Smooth muscle cell of the brain vasculature (primary cell): Measurements from ENCODE around the gene PPM1J.

Experiments
- DNase-seq: peaks from one replicate; pipeline ENCODE4 v3.0.0-alpha.2; 2012; ENCODE audit warnings: low read depth, low spot score

The PPM1J gene

DNA sequence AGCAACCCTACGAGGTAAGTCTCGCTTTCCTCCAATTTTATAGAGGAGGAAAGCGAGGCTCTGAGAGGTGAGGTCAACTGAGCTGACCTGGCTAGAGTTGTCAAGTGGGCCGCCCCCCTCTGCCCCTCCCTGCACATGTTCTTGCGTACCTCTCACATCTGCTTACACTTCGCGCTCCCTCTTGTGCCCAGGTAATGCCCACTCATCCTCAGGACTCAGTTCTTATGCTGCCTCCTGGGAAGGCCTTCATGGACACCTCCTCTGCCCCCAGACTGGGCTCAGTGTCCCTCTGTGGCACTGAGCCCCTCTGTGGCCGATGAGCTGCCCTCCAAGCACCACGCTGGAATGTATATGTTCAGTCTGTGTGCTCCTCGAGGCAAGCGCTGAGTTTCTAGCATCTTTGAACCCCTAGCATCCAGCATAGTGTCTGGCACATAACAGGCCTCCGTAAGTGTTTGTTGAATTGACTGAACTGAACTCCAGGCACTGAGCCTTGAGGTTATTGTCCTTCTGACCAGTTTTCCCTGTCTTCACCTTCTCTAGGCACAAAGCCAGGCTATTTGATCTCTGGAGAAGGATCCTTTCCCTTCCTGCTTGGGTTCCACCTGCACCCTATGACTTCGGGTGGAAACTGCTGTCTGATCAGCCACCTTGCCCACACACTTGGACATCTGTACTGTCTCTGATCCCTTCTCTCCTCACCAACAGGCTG, 27.2 kb downstream of the PPM1J start:
- no peak for DNase-seq

DNA sequence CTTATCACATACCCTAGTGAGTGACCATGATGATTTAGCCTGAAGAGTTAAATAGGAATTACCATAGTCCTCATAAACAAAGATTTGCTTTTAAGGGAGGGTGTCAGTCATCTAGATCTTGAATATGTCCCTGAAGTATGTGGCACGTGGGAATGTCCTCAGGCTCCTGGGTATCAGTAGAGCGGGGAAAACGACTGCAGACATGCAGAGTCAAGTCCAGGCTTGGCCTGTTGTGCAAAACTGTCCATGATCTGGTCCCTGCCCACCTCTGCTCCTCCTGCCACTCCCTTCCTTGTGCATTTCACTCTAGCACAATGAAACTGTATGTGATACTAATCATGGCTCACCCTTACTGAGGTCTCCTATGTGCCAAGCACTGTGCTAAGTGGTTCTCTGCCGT, 27.8 kb downstream of the PPM1J start:
- DNase-seq, result no peak

DNA sequence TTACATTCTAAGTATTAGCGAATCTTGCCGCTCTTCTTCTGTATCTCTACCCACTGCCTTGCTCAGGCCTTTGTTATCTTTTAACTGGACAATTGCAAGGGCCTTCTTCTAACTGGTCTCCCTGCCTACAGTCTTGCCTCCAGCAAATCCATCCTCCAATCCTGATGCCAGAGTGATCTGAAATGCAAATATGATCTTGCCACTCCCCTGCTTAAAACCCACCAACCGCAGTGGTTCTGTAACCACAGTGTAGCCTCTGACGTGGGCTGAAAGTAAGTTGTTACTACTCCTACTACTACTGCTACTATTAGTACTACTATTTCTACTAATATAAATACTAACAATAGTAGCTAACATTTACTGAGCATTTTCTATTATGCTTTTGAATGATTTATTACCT, 28.3 kb downstream of the PPM1J start:
- no peak for DNase-seq

DNA sequence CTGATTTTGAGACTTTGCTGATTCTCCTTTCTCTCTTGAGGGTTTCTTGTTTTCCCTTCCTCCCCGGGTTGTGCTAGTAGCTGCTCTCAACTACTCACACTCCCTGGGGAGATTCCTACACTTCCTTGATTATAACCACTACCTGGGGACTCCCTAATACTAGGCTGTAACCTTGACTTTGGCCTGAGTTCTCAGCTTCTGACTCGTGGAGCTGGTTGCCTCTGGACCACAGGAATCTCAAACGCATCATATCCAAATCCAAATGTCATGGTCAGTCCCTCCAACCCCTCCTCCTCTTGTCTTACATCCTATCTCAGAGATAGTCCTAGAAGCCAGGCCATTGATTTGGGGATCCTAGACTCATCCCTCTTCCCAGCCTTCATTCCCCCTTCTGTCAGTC, 28.7 kb downstream of the PPM1J start:
- no peak for DNase-seq

DNA sequence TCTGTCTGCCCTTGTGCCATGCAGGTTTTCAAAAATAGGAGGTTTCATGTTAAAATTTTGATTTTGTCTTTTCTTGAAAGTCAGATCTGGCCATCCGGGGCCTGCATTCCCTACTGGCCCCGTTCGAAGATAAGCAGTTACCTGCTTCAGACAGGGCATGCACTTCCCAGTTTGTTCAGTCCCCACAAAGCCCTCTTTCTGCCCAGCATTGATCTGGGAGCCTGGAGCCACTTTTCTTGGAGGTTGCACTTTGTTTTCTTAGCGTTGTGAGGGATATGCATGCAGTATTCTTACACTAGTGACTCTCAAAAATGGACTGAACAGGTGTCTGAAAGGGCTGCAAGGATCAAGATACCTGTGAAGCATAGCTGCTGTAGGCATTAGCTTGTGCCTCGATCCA, 29.2 kb downstream of the PPM1J start:
- DNase-seq, result no peak

DNA sequence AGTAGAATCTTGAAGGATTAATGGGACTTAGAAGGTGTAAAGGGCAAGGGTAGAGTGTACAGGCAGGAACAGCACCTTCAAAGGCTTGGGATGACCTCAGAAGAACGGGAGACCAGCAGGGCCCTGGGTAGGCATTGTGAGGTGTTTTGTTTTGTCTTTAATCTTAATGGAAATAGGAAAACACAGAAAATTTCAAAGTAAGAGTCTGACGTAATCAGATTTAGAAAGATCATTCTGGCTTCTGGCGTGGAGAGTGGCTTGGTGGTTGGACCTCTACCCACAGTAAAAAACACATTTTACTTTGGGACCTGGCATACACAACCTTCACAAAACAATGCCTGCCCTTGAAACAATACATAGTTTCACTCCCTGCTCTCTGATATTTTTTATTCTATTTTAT, 36.5 kb downstream of the PPM1J start:
- DNase-seq, result no peak

DNA sequence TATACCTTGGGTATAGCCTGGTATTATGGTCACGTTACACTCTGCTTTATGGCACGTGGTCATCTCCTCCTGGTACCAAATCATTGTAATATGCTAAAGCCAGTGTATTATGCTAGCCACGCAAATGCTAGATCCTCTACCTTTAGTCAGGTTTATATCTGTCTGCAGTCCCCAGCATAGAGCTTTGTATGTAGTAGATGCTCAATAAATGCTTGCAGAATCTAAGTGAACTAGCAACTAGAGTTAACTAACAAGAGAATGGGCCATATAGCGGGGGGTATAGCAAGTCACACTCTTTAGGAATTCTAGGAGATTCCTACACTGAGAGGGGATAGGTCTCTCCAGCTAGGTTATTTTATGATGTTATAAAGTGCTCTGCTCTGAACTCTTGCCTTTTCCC, 37.6 kb downstream of the PPM1J start:
- DNase-seq, result no peak

DNA sequence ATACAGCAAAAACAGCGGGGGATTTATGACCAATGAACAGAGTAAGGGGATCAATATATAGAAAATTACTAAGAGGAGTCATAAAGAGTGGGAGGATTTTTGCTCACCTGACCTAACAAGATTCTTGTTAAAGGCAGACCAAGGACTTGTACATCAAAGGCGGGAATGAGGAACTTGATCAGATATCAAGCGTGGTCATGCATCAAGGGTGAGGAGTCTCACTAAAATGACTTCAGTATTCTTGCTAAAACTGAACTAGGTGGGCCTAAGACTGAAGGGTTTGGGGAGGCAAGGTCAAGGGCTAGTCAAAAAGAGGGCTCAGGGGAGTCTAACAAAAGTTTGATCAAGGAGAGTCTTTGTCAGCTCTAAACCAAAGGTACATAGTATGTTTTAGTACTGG, 38.6 kb downstream of the PPM1J start:
- DNase-seq, result no peak

DNA sequence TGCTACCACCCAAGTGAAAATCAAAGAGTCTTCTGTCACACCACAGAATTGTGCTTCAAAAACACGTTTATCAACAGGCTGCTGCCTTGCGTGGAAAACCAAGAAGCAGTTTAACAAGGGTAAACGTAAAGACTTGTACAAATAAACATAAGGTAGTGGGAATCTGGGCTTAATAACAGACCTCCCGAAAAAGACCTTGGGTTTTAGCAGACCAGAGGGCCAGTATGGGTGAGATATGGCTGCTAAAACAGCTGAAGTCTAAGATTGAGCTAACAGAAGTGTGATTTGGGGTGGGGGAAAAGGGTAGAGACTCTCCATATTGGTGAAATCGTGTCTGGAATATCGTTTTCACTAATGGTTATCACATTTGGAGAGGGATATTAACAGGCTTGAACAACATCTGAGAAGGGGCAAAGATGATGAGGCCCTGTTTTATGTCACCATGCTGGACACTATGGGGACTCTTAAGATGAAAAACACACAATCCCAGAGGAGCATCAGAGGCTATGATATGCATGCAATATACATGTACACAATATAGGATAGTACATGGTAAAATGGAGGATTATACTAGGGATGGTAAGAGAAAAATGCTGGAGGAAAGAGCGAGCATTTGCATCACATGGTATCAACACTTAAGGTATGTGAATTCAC, 39.3 kb downstream of the PPM1J start:
- DNase-seq, result no peak

DNA sequence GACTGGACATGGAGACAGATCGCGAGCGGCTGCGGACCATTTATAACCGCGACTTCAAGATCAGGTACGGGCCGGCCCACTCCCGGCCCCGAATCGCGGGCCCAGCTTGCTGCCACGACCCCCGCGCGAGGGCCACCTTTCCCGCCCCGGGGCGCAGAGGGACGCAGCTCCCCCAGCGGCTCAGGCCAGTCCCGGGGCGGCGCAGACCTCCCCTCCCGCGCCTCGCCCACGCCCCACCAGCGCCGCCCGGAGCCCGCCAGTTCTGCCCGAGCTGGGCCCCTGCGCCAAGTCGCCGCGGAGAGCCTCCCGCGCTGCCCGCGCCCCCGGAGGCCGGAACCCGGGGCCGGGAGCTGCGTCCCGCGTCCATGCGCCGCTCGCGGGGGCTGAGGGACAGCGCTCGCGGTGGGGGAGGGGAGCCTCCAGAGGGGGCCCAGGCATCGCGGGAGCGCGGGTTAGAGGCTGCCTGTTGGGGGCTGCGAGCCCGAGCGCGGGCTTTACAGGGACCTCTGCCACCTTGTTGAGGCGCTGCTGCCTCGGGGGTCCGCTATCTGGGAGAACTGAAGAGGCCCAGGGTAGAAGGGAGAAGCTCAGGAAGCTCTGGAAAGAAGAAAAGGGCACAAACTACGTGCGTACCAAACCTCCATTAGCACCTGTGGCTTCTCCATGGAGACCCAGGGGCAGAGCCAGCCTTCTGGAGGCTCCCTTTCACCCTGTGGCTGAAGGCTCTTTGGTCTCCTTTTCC, 40.0 kb downstream of the PPM1J start:
- DNase-seq, result no peak

DNA sequence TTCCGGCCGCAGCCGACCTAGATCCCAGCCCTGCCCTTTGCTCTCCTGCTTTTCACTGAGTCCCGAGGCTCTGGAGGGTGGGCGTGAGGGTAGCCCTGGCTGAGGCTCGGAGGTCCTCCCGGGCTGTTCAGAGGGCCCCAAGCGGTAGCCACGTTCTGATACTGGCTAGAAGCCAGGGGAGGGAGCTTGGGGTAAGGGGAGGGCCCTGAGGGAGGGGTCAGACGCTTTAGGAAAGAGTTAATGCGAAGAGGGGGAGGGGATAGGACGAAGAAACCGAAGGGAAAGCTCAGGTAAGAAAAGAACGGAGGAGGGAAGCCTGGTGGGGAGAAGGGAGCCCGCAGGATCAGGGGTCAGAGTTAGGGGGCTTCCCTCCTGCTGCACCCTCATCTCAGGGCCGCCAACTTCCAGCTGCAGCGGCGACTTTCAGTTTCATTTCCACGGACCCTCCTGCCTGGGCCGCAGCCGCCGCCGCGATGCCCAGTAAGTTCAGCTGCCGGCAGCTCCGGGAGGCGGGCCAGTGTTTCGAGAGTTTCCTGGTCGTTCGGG, 40.6 kb downstream of the PPM1J start, which contains the start of gene MOV10:
TSS of gene MOV10 (plus strand) at position 220 of the 546 bp plus-strand sequence. CDS start at position 474, 254 bp downstream.
- peak; percentile 45 for DNase-seq

DNA sequence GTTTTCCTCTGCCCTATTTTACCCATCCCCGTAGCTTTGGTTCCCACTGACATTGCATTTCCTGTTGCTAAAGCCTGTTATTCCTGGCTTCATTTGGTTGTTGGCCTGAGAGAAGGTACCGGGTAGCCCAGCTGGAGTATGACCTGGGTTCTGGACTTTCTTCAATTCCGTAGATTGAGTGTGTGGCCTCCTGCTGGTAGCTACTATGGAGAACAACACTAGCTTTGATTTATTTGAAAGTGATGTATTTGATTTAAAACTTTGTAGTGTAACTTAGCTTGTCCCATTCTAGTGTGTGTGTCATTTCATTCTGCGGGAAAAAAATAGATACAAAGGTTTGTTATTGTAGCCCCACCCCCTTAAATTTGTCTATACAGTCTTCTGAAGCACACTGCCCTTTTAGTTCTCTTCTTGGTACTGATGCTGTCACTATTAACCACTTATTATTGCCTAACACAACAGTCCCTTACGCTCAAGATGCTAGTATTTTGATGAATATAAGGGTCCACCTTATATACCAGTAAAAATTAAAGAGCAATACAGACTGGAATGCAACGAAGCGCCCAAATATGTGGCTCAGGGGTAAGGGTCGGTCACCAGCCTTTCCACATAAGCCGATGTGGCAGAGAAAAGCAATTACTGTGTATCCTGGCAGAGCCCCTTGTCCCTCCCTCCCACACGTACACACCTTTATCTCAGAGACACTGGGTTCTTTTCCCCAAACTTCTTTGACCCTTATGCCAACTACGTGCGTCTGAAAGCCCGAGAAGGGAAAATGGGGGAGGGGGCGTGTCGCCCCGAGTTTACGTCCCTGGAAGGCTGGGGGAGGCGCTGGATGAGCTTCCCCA, 41.3 kb downstream of the PPM1J start:
- peak; percentile 71 for DNase-seq

DNA sequence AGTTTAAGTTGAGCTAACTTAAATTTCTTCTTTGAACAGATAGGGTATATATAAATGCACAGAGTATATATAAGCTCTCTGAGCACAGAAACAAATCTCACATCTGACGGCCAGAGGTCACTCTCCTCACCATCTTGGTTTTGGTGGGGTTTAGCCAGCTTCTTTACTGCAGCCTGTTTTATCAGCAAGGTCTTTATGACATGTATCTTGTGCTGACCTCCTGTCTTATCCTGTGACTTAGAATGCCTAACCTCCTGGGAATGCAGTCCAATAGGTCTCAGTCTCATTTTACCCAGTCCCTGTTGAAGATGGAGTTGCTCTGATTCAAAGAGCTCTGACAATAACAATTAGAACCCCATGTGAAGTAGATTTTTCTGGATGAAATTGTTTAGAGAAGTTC, 42.3 kb downstream of the PPM1J start:
- no peak for DNase-seq

DNA sequence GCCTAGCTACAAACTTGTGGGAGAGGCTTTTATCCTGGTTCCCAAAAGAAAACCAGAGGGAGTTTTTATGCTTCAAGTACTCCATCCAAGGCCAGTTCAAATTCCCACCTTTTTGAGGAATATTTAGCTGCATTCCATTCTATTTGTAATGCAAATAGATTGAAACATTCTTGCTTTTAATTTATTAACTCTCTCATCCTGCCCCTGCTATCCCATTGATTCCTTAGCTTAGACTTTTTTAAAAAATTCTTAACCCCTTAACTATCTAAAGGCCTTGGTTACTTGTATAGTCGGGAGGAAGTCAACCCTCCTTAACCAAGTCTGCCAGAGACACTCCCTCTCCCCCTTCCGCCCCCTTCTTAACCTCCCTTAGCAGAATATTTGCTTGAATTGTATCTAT, 43.1 kb downstream of the PPM1J start:
- no peak for DNase-seq

DNA sequence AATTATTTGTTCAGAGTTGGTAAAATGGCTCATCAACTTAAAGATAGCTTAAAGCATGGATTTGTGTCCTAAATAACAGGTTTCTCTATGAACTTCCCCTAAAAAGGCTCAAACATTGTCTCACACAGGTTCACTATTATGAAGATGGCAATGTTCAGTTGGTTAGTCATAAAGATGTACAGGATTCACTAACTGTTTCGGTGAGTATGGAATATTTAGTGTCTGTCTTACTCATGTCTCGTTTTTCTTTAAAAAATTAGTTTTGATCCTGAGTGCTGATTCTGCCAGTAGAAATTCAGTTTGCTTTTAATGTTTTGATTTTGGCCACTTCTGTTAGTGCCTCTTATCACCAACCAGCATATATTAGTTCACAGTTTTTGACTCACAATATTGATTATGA, 48.2 kb downstream of the PPM1J start:
- DNase-seq, result no peak

DNA sequence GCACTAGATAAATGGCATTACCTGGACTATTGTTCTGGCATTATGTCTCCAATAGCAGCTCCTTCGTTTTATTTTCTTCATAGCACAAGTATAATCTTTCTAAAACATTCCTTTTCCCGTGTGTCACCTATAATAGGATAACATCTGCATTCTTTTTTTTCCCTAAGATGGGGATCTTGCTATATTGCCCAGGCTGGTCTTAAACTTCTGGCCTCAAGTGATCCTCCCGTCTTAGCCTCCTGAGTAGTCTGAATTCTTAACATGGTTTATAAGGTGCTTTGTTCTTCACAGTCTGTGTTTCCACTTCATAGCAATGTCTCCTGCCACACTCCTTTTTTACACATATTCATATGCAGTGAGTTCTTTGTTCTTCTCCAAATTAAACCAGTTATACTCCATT, 49.3 kb downstream of the PPM1J start:
- no peak for DNase-seq
